ENCODE results near the gene MESP2. TPM values are rescaled to one million over a fixed set of nuclear protein-coding genes. Genes with fewer than 3 reads are reported as not detected.

The MESP2 gene
- polyA plus RNA-seq, 1 donor from 2014 or later: not detected

DNA sequence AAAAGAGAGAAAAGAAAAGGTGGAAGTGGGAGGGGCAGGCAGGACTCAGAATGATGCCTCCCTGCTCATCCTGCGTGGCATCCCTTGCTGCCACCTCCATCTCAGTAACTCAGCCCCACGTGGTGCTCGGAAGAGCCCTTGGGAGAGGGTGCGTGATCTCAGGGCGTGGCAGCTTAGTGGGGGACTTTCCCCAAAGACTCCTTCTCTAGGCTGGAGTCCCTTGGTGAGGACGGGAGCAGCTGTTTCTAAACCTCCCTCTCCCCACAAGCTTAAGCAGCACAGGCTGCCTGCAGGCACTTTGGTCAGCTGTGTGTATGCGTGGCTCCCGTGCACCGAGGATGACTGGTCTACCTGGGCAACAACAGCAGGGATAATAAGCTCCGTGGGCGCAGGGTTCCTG is 45.9 kb downstream of the MESP2 start:
- Mint-ChIP-seq H3K27ac (no peak overlapping the region), H3K36me3 (peaks cover 2% of the 10 kb centered on the region), H3K4me1 (peaks cover 6 to 14% (median 9%) of the 10 kb centered on the region in 3 donors), H3K27me3 (peaks cover 14% of the 10 kb centered on the region), H3K4me3 (no peak overlapping the region), H3K9me3 (no peaks in the 10 kb centered on the region)

DNA sequence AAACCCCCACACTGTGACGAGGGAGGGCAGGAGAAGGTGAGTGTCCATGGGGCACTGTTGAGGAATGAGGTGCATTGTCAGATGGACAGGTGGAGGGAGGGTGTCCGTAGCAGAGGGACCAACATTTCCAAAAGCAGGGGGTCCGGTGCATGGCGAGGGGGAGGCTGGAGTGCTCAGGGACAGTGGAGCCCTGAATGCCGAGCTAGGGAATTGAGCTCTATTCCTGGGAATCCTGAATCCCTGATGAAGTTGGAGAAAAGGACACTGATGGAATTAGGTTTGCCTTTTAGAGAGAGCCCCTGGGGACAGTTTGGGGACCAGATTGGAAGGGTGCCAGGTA is 46.4 kb downstream of the MESP2 start:
- Mint-ChIP-seq H3K9me3 (no peaks in the 10 kb centered on the region), H3K4me1 (peaks cover 6 to 14% (median 9%) of the 10 kb centered on the region in 3 donors), H3K27me3 (peaks cover 12% of the 10 kb centered on the region), H3K36me3 (peaks cover 2% of the 10 kb centered on the region), H3K4me3 (no peak overlapping the region), H3K27ac (no peak overlapping the region)

GRCh38 chr15:89822951-89823711 is 47.0 kb downstream of the MESP2 start:
- no peak overlapping the region for H3K27ac Mint-ChIP-seq
- H3K9me3 Mint-ChIP-seq: no peaks in the 10 kb centered on the region
- no peak overlapping the region for H3K4me3 Mint-ChIP-seq
- peaks cover 9% of the 10 kb centered on the region for H3K27me3 Mint-ChIP-seq
- H3K36me3 Mint-ChIP-seq: peaks cover 2% of the 10 kb centered on the region
- H3K4me1 Mint-ChIP-seq: peaks cover 6 to 14% (median 9%) of the 10 kb centered on the region in 3 donors

GRCh38 chr15:89823836-89824606 is 47.9 kb downstream of the MESP2 start:
- peaks cover 6 to 14% (median 9%) of the 10 kb centered on the region in 3 donors for H3K4me1 Mint-ChIP-seq
- peaks cover 8% of the 10 kb centered on the region for H3K27me3 Mint-ChIP-seq
- no peak overlapping the region for H3K27ac Mint-ChIP-seq
- H3K9me3 Mint-ChIP-seq: no peaks in the 10 kb centered on the region
- no peak overlapping the region for H3K4me3 Mint-ChIP-seq
- H3K36me3 Mint-ChIP-seq: peaks cover 2% of the 10 kb centered on the region

- Mint-ChIP-seq H3K27ac (no peak overlapping the region), H3K27me3 (peaks cover 8% of the 10 kb centered on the region), H3K36me3 (peaks cover 2% of the 10 kb centered on the region), H3K9me3 (no peaks in the 10 kb centered on the region), H3K4me1 (peaks cover 6 to 14% (median 9%) of the 10 kb centered on the region in 3 donors), H3K4me3 (no peak overlapping the region)
Observed at GRCh38 chr15:89824607-89824867, 48.4 kb downstream of the MESP2 start.

DNA sequence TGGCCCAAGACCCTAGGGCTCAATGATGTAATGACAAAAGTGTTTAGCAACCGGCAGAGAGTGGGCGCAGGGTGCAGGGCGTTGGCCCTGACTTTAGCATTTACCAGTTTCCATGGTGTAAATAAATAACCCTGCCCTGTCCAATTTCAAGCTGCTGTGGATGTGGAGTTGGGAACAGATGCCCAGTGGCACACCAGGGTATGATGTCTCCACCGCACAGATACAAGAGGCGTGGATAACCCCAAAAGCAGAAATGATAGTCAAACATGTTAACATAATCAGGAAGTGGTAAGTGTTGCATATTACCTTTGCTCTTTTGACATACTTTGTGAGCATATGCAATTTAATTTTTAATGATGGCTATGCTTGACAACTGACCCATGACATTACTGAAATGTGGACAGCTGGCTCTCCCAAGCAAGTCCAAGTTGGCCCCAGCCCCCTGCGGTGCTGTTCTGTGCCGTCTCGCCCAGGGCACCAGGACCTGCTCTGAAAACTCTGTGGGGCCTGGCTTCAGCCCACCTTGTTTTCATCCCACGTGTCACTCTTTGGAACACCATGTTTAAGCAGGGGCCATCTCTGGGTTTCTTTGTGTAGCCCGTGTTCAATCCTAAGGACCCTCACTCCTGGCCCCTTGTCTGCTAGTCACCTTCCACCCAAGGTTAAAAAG is 49.3 kb downstream of the MESP2 start:
- Mint-ChIP-seq H3K4me3 (no peak overlapping the region), H3K4me1 (peaks cover 6 to 14% (median 9%) of the 10 kb centered on the region in 3 donors), H3K9me3 (no peaks in the 10 kb centered on the region), H3K27me3 (peaks cover 8% of the 10 kb centered on the region), H3K27ac (no peak overlapping the region), H3K36me3 (peaks cover 2% of the 10 kb centered on the region)

- H3K4me3 Mint-ChIP-seq: no peak overlapping the region
- peak overlapping the region in 1 of 3 donors; percentile 7 for H3K27ac Mint-ChIP-seq
- peaks cover 7% of the 10 kb centered on the region for H3K36me3 Mint-ChIP-seq
Observed at GRCh38 chr15:89826671-89827655, 50.8 kb downstream of the MESP2 start.

DNA sequence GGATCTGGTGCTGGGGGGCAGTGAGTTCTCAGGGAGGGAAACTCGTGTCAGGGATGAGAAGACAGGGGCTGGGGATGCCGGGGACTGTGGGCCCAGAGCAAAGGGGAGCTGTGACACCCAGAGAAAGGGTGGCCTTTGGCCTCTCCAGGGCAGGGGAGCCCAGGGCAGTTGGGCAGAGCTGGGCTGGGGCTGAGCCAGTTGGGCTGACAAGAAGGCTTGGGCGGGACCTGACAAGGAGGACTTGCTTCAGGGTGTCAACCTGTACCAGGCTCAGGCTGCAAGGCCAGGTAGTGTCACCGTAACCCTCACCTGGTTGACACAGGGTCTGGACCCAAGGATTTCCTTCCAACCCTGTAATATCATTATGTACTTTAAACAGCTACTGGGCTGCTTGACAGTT is 51.7 kb downstream of the MESP2 start:
- Mint-ChIP-seq H3K9me3 (no peaks in the 10 kb centered on the region), H3K4me3 (no peak overlapping the region), H3K27ac (no peak overlapping the region), H3K4me1 (peaks cover 5 to 10% (median 6%) of the 10 kb centered on the region in 3 donors), H3K27me3 (peaks cover 1% of the 10 kb centered on the region), H3K36me3 (peaks cover 9% of the 10 kb centered on the region)

More at GRCh38 chr15:89826671-89827655, 50.8 kb downstream of the MESP2 start:
- H3K9me3 Mint-ChIP-seq: no peaks in the 10 kb centered on the region
- H3K4me1 Mint-ChIP-seq: peaks cover 5 to 14% (median 6%) of the 10 kb centered on the region in 3 donors
- H3K27me3 Mint-ChIP-seq: peaks cover 4% of the 10 kb centered on the region

Other genes starting within 250 kb of the MESP2 start
- gene TICRR, start 200.9 kb upstream of the MESP2 start, polyA plus RNA-seq: not detected
- gene KIF7, start 120.9 kb upstream of the MESP2 start, polyA plus RNA-seq: not detected
- gene PLIN1, start 97.0 kb upstream of the MESP2 start, polyA plus RNA-seq: not detected
- gene PEX11A, start 85.6 kb upstream of the MESP2 start, polyA plus RNA-seq: 1.3 TPM
- not detected for gene WDR93, start 85.5 kb upstream of the MESP2 start, polyA plus RNA-seq
- gene MESP1, start 25.1 kb upstream of the MESP2 start, polyA plus RNA-seq: 1.8 TPM
- 0.46 TPM for gene ANPEP, start 38.5 kb downstream of the MESP2 start, polyA plus RNA-seq
- gene AP3S2, start 117.7 kb downstream of the MESP2 start, polyA plus RNA-seq: 29.7 TPM
- not detected for gene ARPIN, start 136.6 kb downstream of the MESP2 start, polyA plus RNA-seq
- 3.6 TPM for gene ZNF710, start 225.0 kb downstream of the MESP2 start, polyA plus RNA-seq

Measured in IgD-negative memory B cell (primary cell).